HEK293 (cell line): ENCODE measurements around the gene MYLK3.

ENCODE experiments used
- FEZF1 ChIP-seq: fragments of 450-650 bp; formaldehyde crosslinking; IDR thresholded peaks from 2 replicates; pipeline ENCODE4 v1.5.1; 2016; ENCODE audit warnings: missing biosample characterization, missing genetic modification characterization
- GLI4 ChIP-seq: fragments of 450-650 bp; formaldehyde crosslinking; IDR thresholded peaks from 2 replicates; pipeline ENCODE4 v1.5.1; 2016; ENCODE audit warnings: missing biosample characterization, missing genetic modification characterization
- MEIS1 ChIP-seq: sonication (generic); formaldehyde crosslinking; IDR thresholded peaks from 2 replicates; pipeline ENCODE4 v1.8.1; 2022; ENCODE audit warnings: missing genetic modification reagents, mild to moderate bottlenecking, borderline replicate concordance
- ZBTB10 ChIP-seq: fragments of 450-650 bp; formaldehyde crosslinking; IDR thresholded peaks from 2 replicates; pipeline ENCODE4 v1.5.1; 2016; ENCODE audit warnings: missing biosample characterization, missing genetic modification characterization
- ZBTB7A ChIP-seq: fragments of 450-650 bp; formaldehyde crosslinking; IDR thresholded peaks from 2 replicates; pipeline ENCODE4 v1.5.1; 2016; ENCODE audit warnings: low read depth, missing biosample characterization, missing genetic modification characterization
- ZFP37 ChIP-seq: fragments of 450-650 bp; formaldehyde crosslinking; IDR thresholded peaks from 2 replicates; pipeline ENCODE4 v1.5.1; 2016; ENCODE audit warnings: missing biosample characterization, missing genetic modification characterization
- ZNF211 ChIP-seq: fragments of 450-650 bp; formaldehyde crosslinking; IDR thresholded peaks from 2 replicates; pipeline ENCODE4 v1.5.1; 2016; ENCODE audit warnings: low read depth, missing biosample characterization, missing genetic modification characterization
- ZNF214 ChIP-seq: fragments of 450-650 bp; formaldehyde crosslinking; IDR thresholded peaks from 2 replicates; pipeline ENCODE4 v1.5.1; 2017; ENCODE audit warnings: missing biosample characterization, mild to moderate bottlenecking, missing genetic modification characterization, borderline replicate concordance
- ZNF274 ChIP-seq, 2 experiments: fragments of 200-500 bp in 1 of 2; fragments of 450-650 bp in 1 of 2; sonication (Bioruptor generic) in 1 of 2; formaldehyde crosslinking in 1 of 2; IDR thresholded peaks; 2 replicates each; pipeline versions ENCODE4 v1.5.1 to v1.6.1; 2014 to 2016; ENCODE audit warnings: borderline replicate concordance in 1 of 2, inconsistent platforms in 1 of 2, low read length in 1 of 2, missing biosample characterization in 1 of 2, missing genetic modification characterization in 1 of 2
- ZNF311 ChIP-seq: fragments of 450-650 bp; formaldehyde crosslinking; IDR thresholded peaks from 2 replicates; pipeline ENCODE4 v1.5.1; 2017; ENCODE audit warnings: missing biosample characterization, missing genetic modification characterization, borderline replicate concordance
- ZNF335 ChIP-seq: fragments of 450-650 bp; formaldehyde crosslinking; conservative IDR thresholded peaks from 2 replicates; pipeline ENCODE4 v1.5.1; 2016; ENCODE audit warnings: missing biosample characterization, missing genetic modification characterization
- ZNF354C ChIP-seq: fragments of 450-650 bp; formaldehyde crosslinking; IDR thresholded peaks from 2 replicates; pipeline ENCODE4 v1.5.1; 2016; ENCODE audit warnings: missing biosample characterization, missing genetic modification characterization, low read depth, borderline replicate concordance
- ZNF394 ChIP-seq: fragments of 450-650 bp; formaldehyde crosslinking; IDR thresholded peaks from 2 replicates; pipeline ENCODE4 v1.5.1; 2016; ENCODE audit warnings: missing biosample characterization, missing genetic modification characterization, mild to moderate bottlenecking, moderate library complexity, borderline replicate concordance
- ZNF449 ChIP-seq: fragments of 450-650 bp; formaldehyde crosslinking; IDR thresholded peaks from 2 replicates; pipeline ENCODE4 v1.5.1; 2017; ENCODE audit warnings: missing biosample characterization, mild to moderate bottlenecking, missing genetic modification characterization, moderate library complexity
- ZNF473 ChIP-seq: fragments of 450-650 bp; formaldehyde crosslinking; IDR thresholded peaks from 2 replicates; pipeline ENCODE4 v1.5.1; 2017; ENCODE audit warnings: missing biosample characterization, missing genetic modification characterization
- ZNF501 ChIP-seq: fragments of 450-650 bp; formaldehyde crosslinking; IDR thresholded peaks from 2 replicates; pipeline ENCODE4 v1.5.1; 2016; ENCODE audit warnings: missing biosample characterization, missing genetic modification characterization
- ZNF629 ChIP-seq: fragments of 450-650 bp; formaldehyde crosslinking; IDR thresholded peaks from 2 replicates; pipeline ENCODE4 v1.5.1; 2017; ENCODE audit warnings: missing biosample characterization, missing genetic modification characterization
- ZNF664 ChIP-seq: fragments of 450-650 bp; formaldehyde crosslinking; IDR thresholded peaks from 2 replicates; pipeline ENCODE4 v1.5.1; 2016; ENCODE audit warnings: missing biosample characterization, missing genetic modification characterization
- ZNF747 ChIP-seq: fragments of 450-650 bp; formaldehyde crosslinking; IDR thresholded peaks from 2 replicates; pipeline ENCODE4 v1.5.1; 2016; ENCODE audit warnings: missing biosample characterization, missing genetic modification characterization
- ZNF76 ChIP-seq: fragments of 450-650 bp; formaldehyde crosslinking; IDR thresholded peaks from 2 replicates; pipeline ENCODE4; 2016; ENCODE audit warnings: low read depth, missing biosample characterization, missing genetic modification characterization, borderline replicate concordance
- ZNF843 ChIP-seq: fragments of 450-650 bp; formaldehyde crosslinking; IDR thresholded peaks from 2 replicates; pipeline ENCODE4 v1.5.1; 2016; ENCODE audit warnings: missing biosample characterization, missing genetic modification characterization
- TF ChIP-seq, protein P1 (sequence below): fragments of 450-650 bp; formaldehyde crosslinking; conservative IDR thresholded peaks from 2 replicates; pipeline ENCODE4 v1.5.1; 2016; ENCODE audit warnings: low read depth, missing biosample characterization, missing genetic modification characterization
- TF ChIP-seq, protein P2 (sequence below): fragments of 450-650 bp; formaldehyde crosslinking; IDR thresholded peaks from 2 replicates; pipeline ENCODE4 v1.5.0; 2017; ENCODE audit warnings: missing biosample characterization, missing genetic modification characterization, borderline replicate concordance
- TF ChIP-seq, protein P3 (sequence below): fragments of 450-650 bp; formaldehyde crosslinking; IDR thresholded peaks from 2 replicates; pipeline ENCODE4 v1.5.1; 2016; ENCODE audit warnings: missing biosample characterization, missing genetic modification characterization

MYLK3 gene

GRCh38 chr16:46689365-46690280, 58.5 kb downstream of the MYLK3 start, which contains the start of gene ORC6 (continued):
- TF ChIP-seq ZBTB10 (tag by site-specific recombination) = no peak
- peak; percentile 32; the same call in 1 of the 2 replicates for TF ChIP-seq ZNF501 (tag by site-specific recombination)
- peak; percentile 31; the same call in 1 of the 2 replicates for TF ChIP-seq FEZF1 (tag by site-specific recombination)
- TF ChIP-seq, protein P1, sequence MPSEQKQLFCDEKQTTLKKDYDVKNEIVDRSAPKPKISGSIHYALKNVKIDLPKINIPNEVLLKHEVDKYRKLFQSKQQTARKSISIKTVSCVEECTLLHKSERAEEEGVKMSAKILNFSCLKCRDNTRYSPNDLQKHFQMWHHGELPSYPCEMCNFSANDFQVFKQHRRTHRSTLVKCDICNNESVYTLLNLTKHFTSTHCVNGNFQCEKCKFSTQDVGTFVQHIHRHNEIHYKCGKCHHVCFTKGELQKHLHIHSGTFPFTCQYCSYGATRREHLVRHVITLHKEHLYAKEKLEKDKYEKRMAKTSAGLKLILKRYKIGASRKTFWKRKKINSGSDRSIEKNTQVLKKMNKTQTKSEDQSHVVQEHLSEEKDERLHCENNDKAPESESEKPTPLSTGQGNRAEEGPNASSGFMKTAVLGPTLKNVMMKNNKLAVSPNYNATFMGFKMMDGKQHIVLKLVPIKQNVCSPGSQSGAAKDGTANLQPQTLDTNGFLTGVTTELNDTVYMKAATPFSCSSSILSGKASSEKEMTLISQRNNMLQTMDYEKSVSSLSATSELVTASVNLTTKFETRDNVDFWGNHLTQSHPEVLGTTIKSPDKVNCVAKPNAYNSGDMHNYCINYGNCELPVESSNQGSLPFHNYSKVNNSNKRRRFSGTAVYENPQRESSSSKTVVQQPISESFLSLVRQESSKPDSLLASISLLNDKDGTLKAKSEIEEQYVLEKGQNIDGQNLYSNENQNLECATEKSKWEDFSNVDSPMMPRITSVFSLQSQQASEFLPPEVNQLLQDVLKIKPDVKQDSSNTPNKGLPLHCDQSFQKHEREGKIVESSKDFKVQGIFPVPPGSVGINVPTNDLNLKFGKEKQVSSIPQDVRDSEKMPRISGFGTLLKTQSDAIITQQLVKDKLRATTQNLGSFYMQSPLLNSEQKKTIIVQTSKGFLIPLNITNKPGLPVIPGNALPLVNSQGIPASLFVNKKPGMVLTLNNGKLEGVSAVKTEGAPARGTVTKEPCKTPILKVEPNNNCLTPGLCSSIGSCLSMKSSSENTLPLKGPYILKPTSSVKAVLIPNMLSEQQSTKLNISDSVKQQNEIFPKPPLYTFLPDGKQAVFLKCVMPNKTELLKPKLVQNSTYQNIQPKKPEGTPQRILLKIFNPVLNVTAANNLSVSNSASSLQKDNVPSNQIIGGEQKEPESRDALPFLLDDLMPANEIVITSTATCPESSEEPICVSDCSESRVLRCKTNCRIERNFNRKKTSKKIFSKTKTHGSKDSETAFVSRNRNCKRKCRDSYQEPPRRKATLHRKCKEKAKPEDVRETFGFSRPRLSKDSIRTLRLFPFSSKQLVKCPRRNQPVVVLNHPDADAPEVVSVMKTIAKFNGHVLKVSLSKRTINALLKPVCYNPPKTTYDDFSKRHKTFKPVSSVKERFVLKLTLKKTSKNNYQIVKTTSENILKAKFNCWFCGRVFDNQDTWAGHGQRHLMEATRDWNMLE = no peak
- no peak for TF ChIP-seq ZNF214
- no peak for TF ChIP-seq MEIS1 (CRISPR knock-in tag)
- 0 out of 2 replicates have a peak, but pooled peaks have one; percentile 37 for TF ChIP-seq ZNF449 (tag by site-specific recombination)
- peak; percentile 78 for TF ChIP-seq ZNF76 (tag by site-specific recombination)
- TF ChIP-seq ZNF747 = no peak
- TF ChIP-seq ZBTB7A (tag by site-specific recombination) = no peak
- no peak for TF ChIP-seq ZNF394 (tag by site-specific recombination)
- TF ChIP-seq ZNF473 (tag by site-specific recombination) = no peak
- no peak for TF ChIP-seq ZNF629 (tag by site-specific recombination)
- TF ChIP-seq ZNF311 (tag by site-specific recombination) = no peak
- no peak for TF ChIP-seq ZNF211
- TF ChIP-seq, protein P2, sequence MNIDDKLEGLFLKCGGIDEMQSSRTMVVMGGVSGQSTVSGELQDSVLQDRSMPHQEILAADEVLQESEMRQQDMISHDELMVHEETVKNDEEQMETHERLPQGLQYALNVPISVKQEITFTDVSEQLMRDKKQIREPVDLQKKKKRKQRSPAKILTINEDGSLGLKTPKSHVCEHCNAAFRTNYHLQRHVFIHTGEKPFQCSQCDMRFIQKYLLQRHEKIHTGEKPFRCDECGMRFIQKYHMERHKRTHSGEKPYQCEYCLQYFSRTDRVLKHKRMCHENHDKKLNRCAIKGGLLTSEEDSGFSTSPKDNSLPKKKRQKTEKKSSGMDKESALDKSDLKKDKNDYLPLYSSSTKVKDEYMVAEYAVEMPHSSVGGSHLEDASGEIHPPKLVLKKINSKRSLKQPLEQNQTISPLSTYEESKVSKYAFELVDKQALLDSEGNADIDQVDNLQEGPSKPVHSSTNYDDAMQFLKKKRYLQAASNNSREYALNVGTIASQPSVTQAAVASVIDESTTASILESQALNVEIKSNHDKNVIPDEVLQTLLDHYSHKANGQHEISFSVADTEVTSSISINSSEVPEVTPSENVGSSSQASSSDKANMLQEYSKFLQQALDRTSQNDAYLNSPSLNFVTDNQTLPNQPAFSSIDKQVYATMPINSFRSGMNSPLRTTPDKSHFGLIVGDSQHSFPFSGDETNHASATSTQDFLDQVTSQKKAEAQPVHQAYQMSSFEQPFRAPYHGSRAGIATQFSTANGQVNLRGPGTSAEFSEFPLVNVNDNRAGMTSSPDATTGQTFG = no peak
- no peak for TF ChIP-seq ZNF843 (tag by site-specific recombination)
- peak; percentile 92 for TF ChIP-seq ZNF335 (tag by site-specific recombination)
- no peak for TF ChIP-seq ZFP37
- TF ChIP-seq ZNF664 = no peak
- no peak for TF ChIP-seq GLI4 (tag by site-specific recombination)
- TF ChIP-seq ZNF274 (IDR thresholded peaks at IDR 0.05; ENCODE audit: low read length) = no peak
- no peak for TF ChIP-seq ZNF274 (tag by site-specific recombination; IDR thresholded peaks at IDR 0.05; ENCODE audit: borderline replicate concordance)
- no peak for TF ChIP-seq ZNF354C (tag by site-specific recombination)
- TF ChIP-seq, protein P3, sequence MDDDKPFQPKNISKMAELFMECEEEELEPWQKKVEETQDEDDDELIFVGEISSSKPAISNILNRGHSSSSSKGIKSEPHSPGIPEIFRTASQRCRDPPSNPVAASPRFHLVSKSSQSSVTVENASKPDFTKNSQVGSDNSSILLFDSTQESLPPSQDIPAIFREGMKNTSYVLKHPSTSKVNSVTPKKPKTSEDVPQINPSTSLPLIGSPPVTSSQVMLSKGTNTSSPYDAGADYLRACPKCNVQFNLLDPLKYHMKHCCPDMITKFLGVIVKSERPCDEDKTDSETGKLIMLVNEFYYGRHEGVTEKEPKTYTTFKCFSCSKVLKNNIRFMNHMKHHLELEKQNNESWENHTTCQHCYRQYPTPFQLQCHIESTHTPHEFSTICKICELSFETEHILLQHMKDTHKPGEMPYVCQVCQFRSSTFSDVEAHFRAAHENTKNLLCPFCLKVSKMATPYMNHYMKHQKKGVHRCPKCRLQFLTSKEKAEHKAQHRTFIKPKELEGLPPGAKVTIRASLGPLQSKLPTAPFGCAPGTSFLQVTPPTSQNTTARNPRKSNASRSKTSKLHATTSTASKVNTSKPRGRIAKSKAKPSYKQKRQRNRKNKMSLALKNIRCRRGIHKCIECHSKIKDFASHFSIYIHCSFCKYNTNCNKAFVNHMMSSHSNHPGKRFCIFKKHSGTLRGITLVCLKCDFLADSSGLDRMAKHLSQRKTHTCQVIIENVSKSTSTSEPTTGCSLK (tag by site-specific recombination) = no peak
